ENCODE measurements around the gene CYSTM1.
A peak's percentile ranks its signal among the peaks of the same experiment; 100 is the strongest.

The CYSTM1 gene, protein sequence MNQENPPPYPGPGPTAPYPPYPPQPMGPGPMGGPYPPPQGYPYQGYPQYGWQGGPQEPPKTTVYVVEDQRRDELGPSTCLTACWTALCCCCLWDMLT

GRCh38 chr5:140174465-140175366 is at the start of gene CYSTM1:
TSS of gene CYSTM1 (plus strand) at chr5:140175188. CDS start at chr5:140194466, 19,278 bp downstream.
- H3K36me3 ChIP-seq (ENCODE audit: control insufficient read depth, insufficient read depth, low read length): no peaks in the 10 kb centered on the region
- no peaks in the 10 kb centered on the region for H3K9me3 ChIP-seq (ENCODE audit: control insufficient read depth, insufficient read depth, low read length)
- H3K27me3 ChIP-seq (ENCODE audit: control insufficient read depth, insufficient read depth, low read length): peaks cover 3% of the 10 kb centered on the region
- H3K4me3 ChIP-seq (ENCODE audit: low read depth, low read length): peak within 1 kb of the TSS; percentile 83
- peak within 1 kb of the TSS; percentile 74 for H3K9ac ChIP-seq (ENCODE audit: low read depth, low read length)
- peaks cover 4% of the 10 kb centered on the region for H3K4me1 ChIP-seq (ENCODE audit: control insufficient read depth, insufficient read depth, low read length)

- Histone ChIP-seq H3K27me3 (ENCODE audit: control insufficient read depth, insufficient read depth, low read length) (peaks cover 2% of the 10 kb centered on the region), H3K9me3 (ENCODE audit: control insufficient read depth, insufficient read depth, low read length) (no peaks in the 10 kb centered on the region), H3K4me1 (ENCODE audit: control insufficient read depth, insufficient read depth, low read length) (no peaks in the 10 kb centered on the region), H3K9ac (ENCODE audit: low read depth, low read length) (no peak within 1 kb of the TSS), H3K4me3 (ENCODE audit: low read depth, low read length) (no peak within 1 kb of the TSS), H3K36me3 (ENCODE audit: control insufficient read depth, insufficient read depth, low read length) (no peaks in the 10 kb centered on the region)
Measured at GRCh38 chr5:140125637-140126036, 49.4 kb upstream of the CYSTM1 start, which contains the start of gene IGIP. TSS of gene IGIP (plus strand) at chr5:140125937. CDS start at chr5:140128477, 2,540 bp downstream.

GRCh38 chr5:140126315-140127012 is 48.5 kb upstream of the CYSTM1 start:
- Histone ChIP-seq H3K9ac (ENCODE audit: low read depth, low read length) (no peak overlapping the region), H3K4me3 (ENCODE audit: low read depth, low read length) (no peak overlapping the region), H3K4me1 (ENCODE audit: control insufficient read depth, insufficient read depth, low read length) (no peaks in the 10 kb centered on the region), H3K36me3 (ENCODE audit: control insufficient read depth, insufficient read depth, low read length) (no peaks in the 10 kb centered on the region), H3K9me3 (ENCODE audit: control insufficient read depth, insufficient read depth, low read length) (no peaks in the 10 kb centered on the region), H3K27me3 (ENCODE audit: control insufficient read depth, insufficient read depth, low read length) (peaks cover 2% of the 10 kb centered on the region)

DNA sequence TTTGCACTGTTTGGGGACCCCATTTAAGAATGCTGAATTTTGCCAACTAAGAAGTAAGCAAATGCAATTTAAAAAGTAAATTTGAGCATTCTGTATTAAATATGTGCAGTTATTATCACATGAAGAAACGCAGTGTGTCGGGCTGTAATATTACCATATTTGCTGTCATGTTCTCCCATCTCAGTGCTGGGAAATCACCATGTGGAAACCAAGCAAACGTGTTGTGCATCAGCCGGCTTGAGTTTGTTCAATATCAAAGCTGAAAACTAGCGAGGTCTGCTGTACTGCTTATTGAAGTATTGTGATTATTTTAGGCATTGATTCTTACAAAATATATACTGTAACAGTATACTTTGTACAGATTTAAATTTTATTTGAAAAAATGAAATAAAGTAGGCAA is 46.6 kb upstream of the CYSTM1 start:
- Histone ChIP-seq H3K4me1 (ENCODE audit: control insufficient read depth, insufficient read depth, low read length) (no peaks in the 10 kb centered on the region), H3K9ac (ENCODE audit: low read depth, low read length) (no peak overlapping the region), H3K4me3 (ENCODE audit: low read depth, low read length) (no peak overlapping the region), H3K9me3 (ENCODE audit: control insufficient read depth, insufficient read depth, low read length) (no peaks in the 10 kb centered on the region), H3K36me3 (ENCODE audit: control insufficient read depth, insufficient read depth, low read length) (no peaks in the 10 kb centered on the region), H3K27me3 (ENCODE audit: control insufficient read depth, insufficient read depth, low read length) (peaks cover 8% of the 10 kb centered on the region)

- H3K4me1 ChIP-seq (ENCODE audit: control insufficient read depth, insufficient read depth, low read length): no peaks in the 10 kb centered on the region
Measured at GRCh38 chr5:140130949-140131733, 43.8 kb upstream of the CYSTM1 start.

DNA sequence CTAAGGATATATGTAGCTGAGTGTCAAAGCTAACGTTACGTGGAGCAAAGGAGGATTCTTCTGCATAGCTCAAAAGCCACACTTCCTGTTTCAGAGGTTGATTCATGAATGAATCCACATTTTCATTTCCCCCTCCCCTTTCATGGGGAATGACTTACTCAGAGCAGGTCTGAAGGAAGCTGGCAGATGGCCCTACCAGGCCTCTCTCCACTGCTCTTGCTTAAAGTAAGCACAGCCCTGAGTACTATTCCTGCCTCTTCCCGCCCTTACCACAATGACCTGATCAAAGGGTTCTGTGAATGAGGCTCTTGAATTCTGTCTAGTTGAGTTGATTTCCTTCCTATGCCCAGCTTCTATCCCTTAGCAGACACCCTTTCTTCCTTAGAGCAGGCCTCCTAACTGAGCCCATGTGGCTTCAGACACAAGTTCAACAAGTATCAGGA is 43.0 kb upstream of the CYSTM1 start:
- H3K27me3 ChIP-seq (ENCODE audit: control insufficient read depth, insufficient read depth, low read length): peaks cover 6% of the 10 kb centered on the region
- H3K9me3 ChIP-seq (ENCODE audit: control insufficient read depth, insufficient read depth, low read length): no peaks in the 10 kb centered on the region
- no peak overlapping the region for H3K4me3 ChIP-seq (ENCODE audit: low read depth, low read length)
- no peaks in the 10 kb centered on the region for H3K4me1 ChIP-seq (ENCODE audit: control insufficient read depth, insufficient read depth, low read length)
- no peaks in the 10 kb centered on the region for H3K36me3 ChIP-seq (ENCODE audit: control insufficient read depth, insufficient read depth, low read length)
- no peak overlapping the region for H3K9ac ChIP-seq (ENCODE audit: low read depth, low read length)

More at GRCh38 chr5:140130949-140131733, 43.8 kb upstream of the CYSTM1 start:
- Histone ChIP-seq H3K4me3 (ENCODE audit: low read depth, low read length) (no peak overlapping the region), H3K36me3 (ENCODE audit: control insufficient read depth, insufficient read depth, low read length) (no peaks in the 10 kb centered on the region), H3K9me3 (ENCODE audit: control insufficient read depth, insufficient read depth, low read length) (no peaks in the 10 kb centered on the region), H3K9ac (ENCODE audit: low read depth, low read length) (no peak overlapping the region), H3K27me3 (ENCODE audit: control insufficient read depth, insufficient read depth, low read length) (peaks cover 8% of the 10 kb centered on the region)

GRCh38 chr5:140133514-140134167 is 41.3 kb upstream of the CYSTM1 start:
- H3K4me3 ChIP-seq (ENCODE audit: low read depth, low read length): no peak overlapping the region
- H3K4me1 ChIP-seq (ENCODE audit: control insufficient read depth, insufficient read depth, low read length): no peaks in the 10 kb centered on the region
- H3K9ac ChIP-seq (ENCODE audit: low read depth, low read length): no peak overlapping the region
- no peaks in the 10 kb centered on the region for H3K9me3 ChIP-seq (ENCODE audit: control insufficient read depth, insufficient read depth, low read length)
- H3K27me3 ChIP-seq (ENCODE audit: control insufficient read depth, insufficient read depth, low read length): peaks cover 6% of the 10 kb centered on the region
- no peaks in the 10 kb centered on the region for H3K36me3 ChIP-seq (ENCODE audit: control insufficient read depth, insufficient read depth, low read length)

- Histone ChIP-seq H3K9me3 (ENCODE audit: control insufficient read depth, insufficient read depth, low read length) (no peaks in the 10 kb centered on the region), H3K4me1 (ENCODE audit: control insufficient read depth, insufficient read depth, low read length) (no peaks in the 10 kb centered on the region), H3K36me3 (ENCODE audit: control insufficient read depth, insufficient read depth, low read length) (no peaks in the 10 kb centered on the region), H3K27me3 (ENCODE audit: control insufficient read depth, insufficient read depth, low read length) (peaks cover 9% of the 10 kb centered on the region), H3K4me3 (ENCODE audit: low read depth, low read length) (no peak overlapping the region), H3K9ac (ENCODE audit: low read depth, low read length) (no peak overlapping the region)
Measured at GRCh38 chr5:140134277-140134935, 40.6 kb upstream of the CYSTM1 start.

DNA sequence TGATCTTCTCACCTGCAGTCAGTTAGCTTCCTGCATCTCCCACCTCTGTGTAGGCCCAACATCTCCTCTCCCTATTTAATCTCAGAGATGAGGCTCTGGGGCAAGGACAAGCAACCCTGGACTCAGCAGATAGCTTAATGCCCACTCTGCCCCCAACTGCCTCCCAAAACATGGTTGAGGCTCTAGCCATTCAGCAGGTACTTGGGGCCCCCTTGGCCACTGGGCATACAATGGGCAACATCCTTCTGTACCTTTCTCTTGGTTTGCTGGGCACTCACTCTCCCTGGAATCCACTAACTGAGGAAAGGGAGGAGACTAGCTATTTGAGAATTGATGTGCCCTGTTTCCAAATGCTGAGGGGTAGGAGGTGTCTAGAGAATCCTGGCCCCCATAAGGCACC is 39.9 kb upstream of the CYSTM1 start:
- H3K36me3 ChIP-seq (ENCODE audit: control insufficient read depth, insufficient read depth, low read length): no peaks in the 10 kb centered on the region
- no peaks in the 10 kb centered on the region for H3K9me3 ChIP-seq (ENCODE audit: control insufficient read depth, insufficient read depth, low read length)
- H3K4me1 ChIP-seq (ENCODE audit: control insufficient read depth, insufficient read depth, low read length): no peaks in the 10 kb centered on the region
- H3K9ac ChIP-seq (ENCODE audit: low read depth, low read length): no peak overlapping the region
- peaks cover 9% of the 10 kb centered on the region for H3K27me3 ChIP-seq (ENCODE audit: control insufficient read depth, insufficient read depth, low read length)
- no peak overlapping the region for H3K4me3 ChIP-seq (ENCODE audit: low read depth, low read length)

DNA sequence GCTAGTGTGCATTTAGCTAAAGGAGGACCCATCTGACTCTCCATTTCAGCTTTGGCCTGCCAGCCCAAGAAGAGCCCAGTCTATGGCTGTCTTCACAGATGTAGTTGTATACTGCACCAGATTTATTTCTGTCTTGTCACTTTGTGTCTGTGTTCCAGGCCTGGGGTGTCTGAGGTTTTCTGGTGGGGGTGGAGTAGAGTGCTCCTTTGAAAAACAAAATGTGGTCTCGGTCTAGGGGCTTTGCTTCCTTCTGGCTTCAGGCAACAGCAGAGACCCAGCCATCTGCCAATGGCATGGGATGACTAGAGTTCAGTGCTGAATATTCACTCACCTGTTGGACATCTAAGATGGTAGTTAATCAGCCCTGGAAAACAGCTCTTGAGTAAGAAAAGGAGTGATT is 38.4 kb upstream of the CYSTM1 start:
- no peak overlapping the region for H3K4me3 ChIP-seq (ENCODE audit: low read depth, low read length)
- no peaks in the 10 kb centered on the region for H3K4me1 ChIP-seq (ENCODE audit: control insufficient read depth, insufficient read depth, low read length)
- no peak overlapping the region for H3K9ac ChIP-seq (ENCODE audit: low read depth, low read length)
- no peaks in the 10 kb centered on the region for H3K9me3 ChIP-seq (ENCODE audit: control insufficient read depth, insufficient read depth, low read length)
- H3K36me3 ChIP-seq (ENCODE audit: control insufficient read depth, insufficient read depth, low read length): no peaks in the 10 kb centered on the region
- peaks cover 9% of the 10 kb centered on the region for H3K27me3 ChIP-seq (ENCODE audit: control insufficient read depth, insufficient read depth, low read length)
